Neural cell (in vitro differentiated cells): Measurements from ENCODE around the gene SEZ6L2. TPM values are rescaled to one million over a fixed set of nuclear protein-coding genes. Genes with fewer than 3 reads are reported as not detected.

ENCODE experiments used
- H2AFZ ChIP-seq: fragments of 200-600, 300-800 bp; sonication (generic), shearing (Covaris generic); 2 replicates; pipeline ENCODE4 v1.6.0; 2014; ENCODE audit warnings: low read depth, mild to moderate bottlenecking, antibody characterized with exemption, low read length, moderate library complexity
- H3F3A ChIP-seq: fragments of 200-600 bp; shearing (Covaris generic); 2 replicates; pipeline ENCODE4 v1.6.1; 2016; ENCODE audit warnings: mild to moderate bottlenecking, moderate library complexity, mixed read lengths, antibody characterized with exemption, low read length; ENCODE audit not compliant: insufficient read depth, poor library complexity, severe bottlenecking
- H3K27ac ChIP-seq: fragments of 200-600, 300-800 bp; sonication (generic), shearing (Covaris generic); 2 replicates; pipeline ENCODE4 v1.5.1; 2014; ENCODE audit warnings: mild to moderate bottlenecking, low read length, moderate library complexity
- H3K27me3 ChIP-seq: fragments of 300-800, 200-600 bp; sonication (generic), shearing (Covaris generic); 2 replicates; pipeline ENCODE4 v1.6.0; 2014; ENCODE audit warnings: mild to moderate bottlenecking, low read depth, low read length, moderate library complexity; ENCODE audit not compliant: insufficient read depth
- H3K36me3 ChIP-seq: fragments of 300-800, 200-600 bp; sonication (generic), shearing (Covaris generic); 2 replicates; pipeline ENCODE4 v1.5.1; 2014; ENCODE audit warnings: mild to moderate bottlenecking, antibody characterized with exemption, low read length, moderate library complexity; ENCODE audit not compliant: insufficient read depth
- H3K4me2 ChIP-seq: fragments of 300-800, 200-600 bp; sonication (generic), shearing (Covaris generic); 2 replicates; pipeline ENCODE4 v1.6.0; 2014; ENCODE audit warnings: mild to moderate bottlenecking, low read length
- H3K4me3 ChIP-seq: fragments of 300-800, 200-600 bp; sonication (generic), shearing (Covaris generic); 2 replicates; pipeline ENCODE4 v1.5.1; 2014; ENCODE audit warnings: mild to moderate bottlenecking, low read length, moderate library complexity
- H3K79me2 ChIP-seq: fragments of 200-600 bp; shearing (Covaris generic); replicated peaks from 2 replicates; pipeline ENCODE4 v1.6.0; 2014; ENCODE audit warnings: mild to moderate bottlenecking, low read length, moderate library complexity; ENCODE audit not compliant: insufficient read depth
- H3K9ac ChIP-seq: fragments of 300-800, 200-600 bp; sonication (generic), shearing (Covaris generic); 2 replicates; pipeline ENCODE4 v1.6.1; 2016; ENCODE audit warnings: mild to moderate bottlenecking, low read length, mixed read lengths
- H3K9me2 ChIP-seq: fragments of 200-600 bp; shearing (Covaris generic); 2 replicates; pipeline ENCODE4 v1.6.1; 2016; ENCODE audit warnings: mild to moderate bottlenecking, low read length, mixed read lengths; ENCODE audit not compliant: insufficient read depth
- H3K9me3 ChIP-seq: fragments of 200-600, 300-800 bp; sonication (generic), shearing (Covaris generic); 2 replicates; pipeline ENCODE4 v1.6.1; 2016; ENCODE audit warnings: mild to moderate bottlenecking, mixed run types, low read length, moderate library complexity, mixed read lengths
- H4K20me1 ChIP-seq: fragments of 200-600 bp; shearing (Covaris generic); 2 replicates; pipeline ENCODE4 v1.6.1; 2016; ENCODE audit warnings: mild to moderate bottlenecking, mixed run types; ENCODE audit not compliant: insufficient read depth
- CTCF ChIP-seq: fragments of 450-650 bp; IDR thresholded peaks from 2 replicates; pipeline ENCODE4 v1.5.1; 2014; ENCODE audit warnings: antibody characterized with exemption, mild to moderate bottlenecking, moderate library complexity; ENCODE audit not compliant: poor library complexity, severe bottlenecking
- EP300 ChIP-seq: fragments of 450-650 bp; conservative IDR thresholded peaks from 2 replicates; pipeline ENCODE4 v1.6.1; 2014; ENCODE audit warnings: antibody characterized with exemption, mild to moderate bottlenecking, moderate library complexity; ENCODE audit not compliant: poor library complexity, severe bottlenecking
- EZH2 ChIP-seq: fragments of 200-600, 300-800 bp; shearing (Covaris generic), sonication (generic); IDR thresholded peaks from 2 replicates; pipeline ENCODE4 v1.6.1; 2014; ENCODE audit warnings: antibody characterized with exemption, low read length, borderline replicate concordance, mild to moderate bottlenecking; ENCODE audit not compliant: insufficient read depth, poor library complexity, severe bottlenecking
- MXI1 ChIP-seq: fragments of 450-650 bp; conservative IDR thresholded peaks from 2 replicates; pipeline ENCODE4 v1.6.1; 2014; ENCODE audit warnings: antibody characterized with exemption, mild to moderate bottlenecking; ENCODE audit not compliant: poor library complexity, severe bottlenecking
- POLR2AphosphoS5 ChIP-seq: IDR thresholded peaks from 2 replicates; pipeline ENCODE4 v1.6.1; 2012
- RAD21 ChIP-seq: fragments of 450-650 bp; conservative IDR thresholded peaks from 2 replicates; pipeline ENCODE4 v1.6.1; 2014; ENCODE audit warnings: antibody characterized with exemption, mild to moderate bottlenecking, moderate library complexity
- REST ChIP-seq: IDR thresholded peaks from 2 replicates; pipeline ENCODE4 v1.6.1; 2012; ENCODE audit warnings: borderline replicate concordance
- SMC3 ChIP-seq: fragments of 450-650 bp; conservative IDR thresholded peaks from 2 replicates; pipeline ENCODE4 v1.6.1; 2014; ENCODE audit warnings: antibody characterized with exemption, mild to moderate bottlenecking, moderate library complexity; ENCODE audit not compliant: poor library complexity
- TAF1 ChIP-seq: IDR thresholded peaks from 2 replicates; pipeline ENCODE4 v1.6.1; 2012; ENCODE audit warnings: low read depth
- polyA plus RNA-seq: library from polyadenylated mRNA; depleted of rRNA; stranded (reverse); fragments of >200 nt; gene quantifications from 2 replicates; pipeline ENCODE4 v1.2.3, GENCODE V29; 2014

Gene SEZ6L2
- polyA plus RNA-seq, 1 donor from 2014 or later: 48.8 TPM

GRCh38 chr16:29909391-29909790, 10.0 kb upstream of the SEZ6L2 start:
- H3K9me3 ChIP-seq: no peaks in the 10 kb centered on the region
- H2AFZ ChIP-seq: no peak overlapping the region
- H3F3A ChIP-seq: no peaks in the 10 kb centered on the region
- no peak overlapping the region for H3K4me2 ChIP-seq
- no peak overlapping the region for H3K4me3 ChIP-seq
- no peaks in the 10 kb centered on the region for H3K9me2 ChIP-seq
- H3K9ac ChIP-seq: no peak overlapping the region
- H3K27ac ChIP-seq: no peak overlapping the region
- H3K36me3 ChIP-seq: no peaks in the 10 kb centered on the region
- H3K27me3 ChIP-seq: no peaks in the 10 kb centered on the region
- no peaks in the 10 kb centered on the region for H4K20me1 ChIP-seq
- no peak for TF ChIP-seq MXI1
- no peak for TF ChIP-seq SMC3
- TF ChIP-seq RAD21: no peak
- no peaks in the 10 kb centered on the region for H3K79me2 ChIP-seq

GRCh38 chr16:29908719-29909220, 9.4 kb upstream of the SEZ6L2 start:
- TF ChIP-seq REST: no peak
- no peak for TF ChIP-seq EZH2
- no peak for TF ChIP-seq POLR2AphosphoS5
- no peak for TF ChIP-seq TAF1
- Histone ChIP-seq H4K20me1 (no peaks in the 10 kb centered on the region), H3F3A (no peaks in the 10 kb centered on the region), H3K9me2 (no peaks in the 10 kb centered on the region), H3K27me3 (no peaks in the 10 kb centered on the region), H3K4me2 (no peak overlapping the region), H3K79me2 (no peaks in the 10 kb centered on the region), H2AFZ (no peak overlapping the region), H3K4me3 (no peak overlapping the region), H3K36me3 (no peaks in the 10 kb centered on the region), H3K9ac (no peak overlapping the region), H3K27ac (no peak overlapping the region), H3K9me3 (no peaks in the 10 kb centered on the region)

GRCh38 chr16:29907973-29908372, 8.6 kb upstream of the SEZ6L2 start:
- Histone ChIP-seq H3K9me3 (no peaks in the 10 kb centered on the region), H3F3A (no peaks in the 10 kb centered on the region), H3K4me3 (no peak overlapping the region), H3K9ac (no peak overlapping the region), H3K79me2 (no peaks in the 10 kb centered on the region), H3K4me2 (no peak overlapping the region), H2AFZ (no peak overlapping the region), H4K20me1 (no peaks in the 10 kb centered on the region), H3K9me2 (no peaks in the 10 kb centered on the region), H3K27ac (no peak overlapping the region), H3K36me3 (no peaks in the 10 kb centered on the region), H3K27me3 (no peaks in the 10 kb centered on the region)
- no peak for TF ChIP-seq CTCF
- TF ChIP-seq MXI1: no peak
- TF ChIP-seq TAF1: no peak
- TF ChIP-seq POLR2AphosphoS5: no peak
- no peak for TF ChIP-seq SMC3
- TF ChIP-seq RAD21: no peak
- TF ChIP-seq REST: no peak
- no peak for TF ChIP-seq EP300
- no peak for TF ChIP-seq EZH2
